Neural progenitor cell (in vitro differentiated cells): ENCODE data around the gene FBP1. TPM values are rescaled to one million over a fixed set of nuclear protein-coding genes. Genes with fewer than 3 reads are reported as not detected.
A peak's percentile ranks its signal among the peaks of the same experiment; 100 is the strongest.

ENCODE experiments used
- DNase-seq: peaks from one replicate; pipeline ENCODE4 v3.0.0-alpha.2; 2016; ENCODE audit warnings: low spot score
- H2AFZ ChIP-seq: fragments of 200-600 bp; sonication (generic); replicated peaks from 2 replicates; pipeline ENCODE4 v1.6.1; 2016; ENCODE audit warnings: antibody characterized with exemption
- H3F3A ChIP-seq: fragments of 200-600 bp; sonication (generic); 2 replicates; pipeline ENCODE4 v1.6.1; 2016; ENCODE audit warnings: antibody characterized with exemption, low read depth
- H3K27ac ChIP-seq: fragments of 200-600 bp; sonication (generic); 2 replicates; pipeline ENCODE4 v1.5.1; 2016; ENCODE audit warnings: mild to moderate bottlenecking
- H3K27me3 ChIP-seq: fragments of 200-600 bp; sonication (generic); 2 replicates; pipeline ENCODE4 v1.6.1; 2016; ENCODE audit warnings: mild to moderate bottlenecking, moderate library complexity
- H3K36me3 ChIP-seq: fragments of 200-600 bp; sonication (generic); 2 replicates; pipeline ENCODE4 v1.5.1; 2016
- H3K4me1 ChIP-seq: fragments of 200-600 bp; sonication (generic); 2 replicates; pipeline ENCODE4 v1.6.1; 2016; ENCODE audit warnings: mixed run types
- H3K4me2 ChIP-seq: fragments of 200-600 bp; sonication (generic); 2 replicates; pipeline ENCODE4 v1.6.1; 2016
- H3K4me3 ChIP-seq: fragments of 200-600 bp; sonication (generic); 2 replicates; pipeline ENCODE4 v1.5.1; 2016
- H3K79me2 ChIP-seq: fragments of 200-600 bp; sonication (generic); 2 replicates; pipeline ENCODE4 v1.6.1; 2016; ENCODE audit warnings: low read depth
- H3K9ac ChIP-seq: fragments of 200-600 bp; sonication (generic); 2 replicates; pipeline ENCODE4 v1.6.1; 2016
- H3K9me3 ChIP-seq: fragments of 200-600 bp; sonication (generic); 2 replicates; pipeline ENCODE4 v1.5.1; 2016; ENCODE audit warnings: low read depth
- H4K20me1 ChIP-seq: fragments of 200-600 bp; sonication (generic); 2 replicates; pipeline ENCODE4 v1.6.1; 2016; ENCODE audit warnings: low read depth
- H3K27ac Mint-ChIP-seq: 3 replicates; pipeline ENCODE4 v1.8.0; 2021; ENCODE audit warnings: mixed read lengths
- H3K27me3 Mint-ChIP-seq: 2 replicates; pipeline ENCODE4 v1.8.0; 2022; ENCODE audit warnings: low read depth, mild to moderate bottlenecking, inconsistent platforms, moderate library complexity, mixed read lengths; ENCODE audit not compliant: insufficient read depth
- H3K36me3 Mint-ChIP-seq: 3 replicates; pipeline ENCODE4 v1.8.0; 2021; ENCODE audit warnings: mixed read lengths
- H3K4me1 Mint-ChIP-seq: 3 replicates; pipeline ENCODE4 v1.8.0; 2021; ENCODE audit warnings: mixed read lengths
- H3K4me3 Mint-ChIP-seq: 3 replicates; pipeline ENCODE4 v1.8.0; 2021; ENCODE audit warnings: mild to moderate bottlenecking, moderate library complexity, mixed read lengths
- H3K9me3 Mint-ChIP-seq: 3 replicates; pipeline ENCODE4 v1.8.0; 2020; ENCODE audit warnings: mixed read lengths
- CTCF ChIP-seq: fragments of 200-600 bp; sonication (generic); IDR thresholded peaks from 2 replicates; pipeline ENCODE4 v1.5.1; 2017; ENCODE audit warnings: antibody characterized with exemption, mild to moderate bottlenecking
- EZH2 ChIP-seq: fragments of 200-600 bp; sonication (generic); IDR thresholded peaks from 2 replicates; pipeline ENCODE4 v1.6.1; 2017; ENCODE audit warnings: antibody characterized with exemption, mild to moderate bottlenecking, moderate library complexity
- EZH2phosphoT487 ChIP-seq: fragments of 200-600 bp; sonication (generic); IDR thresholded peaks from 2 replicates; pipeline ENCODE4 v1.6.1; 2017; ENCODE audit warnings: antibody characterized with exemption
- total RNA-seq: library from RNA; depleted of rRNA; stranded (reverse); fragments of >200 nt; gene quantifications from 2 replicates; pipeline ENCODE4 v1.2.3, GENCODE V29; 2015; ENCODE audit warnings: low replicate concordance

The FBP1 gene
- total RNA-seq, 1 donor from 2014 or later = not detected

DNA sequence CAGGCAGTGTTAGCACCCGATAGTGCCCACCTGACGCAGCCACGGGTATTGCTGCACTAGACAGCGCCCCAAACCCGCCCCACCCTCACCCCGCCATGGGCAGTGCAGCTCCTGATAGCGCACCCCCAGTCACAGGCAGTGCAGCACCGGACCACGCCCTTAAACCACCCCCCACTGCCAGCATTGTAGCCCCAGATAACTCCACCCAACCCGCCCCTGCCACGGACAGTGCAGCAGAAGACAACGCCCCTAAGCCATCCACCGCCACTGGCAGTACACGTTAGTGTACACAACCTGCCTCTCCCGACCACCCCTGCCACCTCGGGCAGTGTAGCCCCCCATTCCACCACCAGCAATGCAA is 85.3 kb downstream of the FBP1 start:
- H3K9me3 Mint-ChIP-seq = no peaks in the 10 kb centered on the region
- no peaks in the 10 kb centered on the region for H3K27me3 ChIP-seq
- H3K4me1 Mint-ChIP-seq = peaks cover 11% of the 10 kb centered on the region
- H3K36me3 ChIP-seq = no peaks in the 10 kb centered on the region
- peaks cover 28% of the 10 kb centered on the region for H3K79me2 ChIP-seq
- no peak overlapping the region for H3K27ac Mint-ChIP-seq
- no peaks in the 10 kb centered on the region for H3K27me3 Mint-ChIP-seq
- no peak for DNase-seq
- no peaks in the 10 kb centered on the region for H4K20me1 ChIP-seq
- no peak overlapping the region for H3K27ac ChIP-seq
- peak overlapping the region; percentile 99 for H3K4me2 ChIP-seq
- peaks cover 2% of the 10 kb centered on the region for H3F3A ChIP-seq
- no peak overlapping the region for H3K9ac ChIP-seq
- peak overlapping the region; percentile 66 for H3K4me3 ChIP-seq
- no peaks in the 10 kb centered on the region for H3K4me1 ChIP-seq
- TF ChIP-seq CTCF (no peak), EZH2 (no peak), EZH2phosphoT487 (no peak)
- peak overlapping the region; percentile 33 for H2AFZ ChIP-seq
- no peak overlapping the region for H3K4me3 Mint-ChIP-seq
- no peaks in the 10 kb centered on the region for H3K9me3 ChIP-seq
- H3K36me3 Mint-ChIP-seq = no peaks in the 10 kb centered on the region

Other genes starting within 250 kb of the FBP1 start
- 12.3 and 19.9 TPM in 2 replicates for gene PCAT7, start 84.4 kb downstream of the FBP1 start, total RNA-seq
- not detected in 2 replicates for gene FBP2, start 45.7 kb downstream of the FBP1 start, total RNA-seq
- gene AOPEP, start 87.2 kb upstream of the FBP1 start, total RNA-seq = 16.6 and 18.3 TPM in 2 replicates